HCT116 (cell line): ENCODE results near the gene DUXA. TPM values are rescaled to one million over a fixed set of nuclear protein-coding genes. Genes with fewer than 3 reads are reported as not detected.

Experiments used
- ATAC-seq: fragments of 200-7000 bp; cut with Tn5 transposase; 2 replicates; pipeline ENCODE4 v1.9.1; 2020; ENCODE audit warnings: mild to moderate bottlenecking, moderate library complexity
- Bru-seq: library from RNA; stranded (reverse); fragments of 400-500 nt; gene quantifications from one replicate; lab custom pipeline; 2021; lab: Mats Ljungman, UMichigan
- BruChase-seq, 2 experiments: library from RNA; stranded (reverse); fragments of 400-500 nt; gene quantifications; one replicate each; lab custom pipeline; 2021; lab: Mats Ljungman, UMichigan
- BruUV-seq: library from RNA; stranded (reverse); fragments of 400-500 nt; replicated peaks from 2 replicates; lab custom pipeline; 2021; lab: Mats Ljungman, UMichigan
- CTCF ChIA-PET: fragments of 300-600 bp; sonication (Branson Sonifier 250); formaldehyde crosslinking; loops from one replicate; lab custom pipeline; 2021; ENCODE audit warnings: antibody characterized with exemption; lab: Charles Lee
- POLR2A ChIA-PET: fragments of 300-600, 350-600 bp; sonication (Branson Sonifier 250); formaldehyde crosslinking; loops from one replicate; lab custom pipeline; 2021; ENCODE audit warnings: antibody characterized with exemption; lab: Charles Lee
- RAD21 ChIA-PET, 2 experiments: fragments of 300-600 bp; sonication (Branson Sonifier 250); formaldehyde crosslinking; loops; one replicate each; lab custom pipeline; 2023; ENCODE audit warnings: low total read pairs in 2 of 2; ENCODE audit not compliant: uncharacterized antibody in 2 of 2, unreplicated experiment in 2 of 2, low non-redundant PET in 1 of 2; lab: Charles Lee
- DNase-seq: peaks from one replicate; pipeline ENCODE4 v3.0.0-alpha.2; 2010; ENCODE audit warnings: low read depth, low spot score
- H2AFZ ChIP-seq: fragments of 200-600 bp; shearing (Covaris generic), sonication (generic); 2 replicates; pipeline ENCODE4 v1.6.1; 2017; ENCODE audit warnings: low read depth, mixed run types, mixed read lengths, antibody characterized with exemption, low read length; ENCODE audit not compliant: poor library complexity, severe bottlenecking
- H3K27ac ChIP-seq: 2 replicates; pipeline ENCODE4 v1.5.1; 2012; ENCODE audit warnings: low read depth, low read length
- H3K27me3 ChIP-seq: fragments of 200-600 bp; sonication (generic); 2 replicates; pipeline ENCODE4 v1.6.1; 2016; ENCODE audit warnings: mixed run types, low read length, mixed read lengths; ENCODE audit not compliant: insufficient read depth
- H3K36me3 ChIP-seq, 2 experiments: fragments of 200-500 bp in 1 of 2; fragments of 200-600 bp in 1 of 2; sonication (Bioruptor generic) in 1 of 2; sonication (generic) in 1 of 2; 2 replicates each; pipeline versions ENCODE4 v1.5.1 to v1.6.1; 2014 to 2016; ENCODE audit warnings: low read length in 2 of 2, inconsistent platforms in 1 of 2, mixed read lengths in 1 of 2, mixed run types in 1 of 2; ENCODE audit not compliant: insufficient read depth in 2 of 2, control insufficient read depth in 1 of 2
- H3K4me1 ChIP-seq, 2 experiments: fragments of 200-600 bp in 1 of 2; sonication (generic) in 1 of 2; 2 replicates each; pipeline versions ENCODE4 v1.5.1 to v1.6.1; 2012 to 2017; ENCODE audit warnings: low read length in 2 of 2, inconsistent platforms in 1 of 2, mild to moderate bottlenecking in 1 of 2, mixed read lengths in 1 of 2, mixed run types in 1 of 2, moderate library complexity in 1 of 2; ENCODE audit not compliant: insufficient read depth in 2 of 2, control insufficient read depth in 1 of 2
- H3K4me2 ChIP-seq: fragments of 200-600 bp; sonication (generic); 2 replicates; pipeline ENCODE4 v1.6.1; 2017; ENCODE audit warnings: mixed run types, low read length, mixed read lengths
- H3K4me3 ChIP-seq, 2 experiments: fragments of 200-600 bp in 1 of 2; sonication (generic) in 1 of 2; replicated peaks in 1 of 2; 2 replicates each; pipeline ENCODE4 v1.5.1; 2011 to 2016; ENCODE audit warnings: low read length in 2 of 2, control low read depth in 1 of 2, low read depth in 1 of 2, mild to moderate bottlenecking in 1 of 2, mixed read lengths in 1 of 2, mixed run types in 1 of 2
- H3K79me2 ChIP-seq: fragments of 200-600 bp; sonication (generic); 2 replicates; pipeline ENCODE4 v1.6.1; 2017; ENCODE audit warnings: mild to moderate bottlenecking, mixed run types, low read length, moderate library complexity, mixed read lengths; ENCODE audit not compliant: insufficient read depth
- H3K9ac ChIP-seq: fragments of 200-600 bp; sonication (generic); 2 replicates; pipeline ENCODE4 v1.6.1; 2016; ENCODE audit warnings: low read length, mixed read lengths
- H3K9me2 ChIP-seq: fragments of 200-600 bp; sonication (generic), shearing (Covaris generic); 2 replicates; pipeline ENCODE4 v1.6.1; 2017; ENCODE audit warnings: mixed run types, mild to moderate bottlenecking, moderate library complexity; ENCODE audit not compliant: insufficient read depth
- H3K9me3 ChIP-seq, 2 experiments: fragments of 200-500 bp in 1 of 2; fragments of 200-600 bp in 1 of 2; sonication (Bioruptor generic) in 1 of 2; sonication (generic) in 1 of 2; 2 replicates each; pipeline ENCODE4 v1.6.1; 2014 to 2017; ENCODE audit warnings: low read length in 2 of 2, mixed read lengths in 2 of 2, inconsistent platforms in 1 of 2, low read depth in 1 of 2, mild to moderate bottlenecking in 1 of 2, mixed run types in 1 of 2, moderate library complexity in 1 of 2; ENCODE audit not compliant: control insufficient read depth in 1 of 2, insufficient read depth in 1 of 2
- H4K20me1 ChIP-seq: fragments of 200-600 bp; sonication (generic), shearing (Covaris generic); 2 replicates; pipeline ENCODE4 v1.6.1; 2017; ENCODE audit warnings: mixed run types, mild to moderate bottlenecking, moderate library complexity; ENCODE audit not compliant: insufficient read depth
- CBX3 ChIP-seq: IDR thresholded peaks from 2 replicates; pipeline ENCODE4 v1.6.1; 2012; ENCODE audit warnings: low read depth
- CEBPB ChIP-seq: IDR thresholded peaks from 2 replicates; pipeline ENCODE4 v1.6.1; 2012; ENCODE audit warnings: low read depth
- EGR1 ChIP-seq: IDR thresholded peaks from 2 replicates; pipeline ENCODE4 v1.6.1; 2012; ENCODE audit warnings: low read depth
- JUND ChIP-seq: IDR thresholded peaks from 2 replicates; pipeline ENCODE4 v1.6.1; 2012
- POLR2AphosphoS5 ChIP-seq: IDR thresholded peaks from 2 replicates; pipeline ENCODE4 v1.6.1; 2011; ENCODE audit warnings: mild to moderate bottlenecking, low read depth, low read length, moderate library complexity
- RAD21 ChIP-seq: IDR thresholded peaks from 2 replicates; pipeline ENCODE4 v1.6.1; 2012; ENCODE audit warnings: low read depth, mild to moderate bottlenecking
- SRF ChIP-seq: IDR thresholded peaks from 2 replicates; pipeline ENCODE4 v1.6.1; 2012; ENCODE audit warnings: low read depth
- YY1 ChIP-seq: IDR thresholded peaks from 2 replicates; pipeline ENCODE4 v1.6.1; 2011; ENCODE audit warnings: low read length, low read depth, moderate library complexity, mild to moderate bottlenecking; ENCODE audit not compliant: insufficient replicate concordance; ENCODE audit errors: extremely low read depth
- ZFX ChIP-seq: fragments of 450-650 bp; IDR thresholded peaks from 2 replicates; pipeline ENCODE4 v1.6.1; 2017
- intact Hi-C: fragments of 100-400 bp; cut with micrococcal nuclease; formaldehyde crosslinking; loops from 2 replicates; pipeline ENCODE4 v1.10.0; 2022
- long read RNA-seq: library from polyadenylated mRNA; unstranded; transcript quantifications from one replicate; pipeline ENCODE4 v2.0.0, GENCODE V29; 2021; ENCODE audit not compliant: unreplicated experiment
- polyA plus RNA-seq: library from polyadenylated mRNA; unstranded; fragments of >200 nt; gene quantifications from 2 replicates; pipeline ENCODE4 v1.2.1, GENCODE V29; 2012; ENCODE audit warnings: missing spikeins
- total RNA-seq: library from RNA; stranded (reverse); gene quantifications from one replicate; pipeline ENCODE4 v1.2.1, GENCODE V29; 2021; ENCODE audit not compliant: unreplicated experiment
- TF ChIP-seq, protein P1 (sequence below), 3 experiments: fragments of 200-600 bp in 1 of 3; sonication (generic) in 1 of 3; IDR thresholded peaks in 2 of 3; conservative IDR thresholded peaks in 1 of 3; 2 replicates each; pipeline ENCODE4 v1.5.1; 2012 to 2017; ENCODE audit warnings: low read depth in 2 of 3, low read length in 2 of 3, antibody characterized with exemption in 1 of 3, borderline replicate concordance in 1 of 3, control low read depth in 1 of 3, mild to moderate bottlenecking in 1 of 3, mixed read lengths in 1 of 3, mixed run types in 1 of 3, moderate library complexity in 1 of 3; ENCODE audit not compliant: insufficient read depth in 1 of 3
- TF ChIP-seq, protein P2 (sequence below): IDR thresholded peaks from 2 replicates; pipeline ENCODE4 v1.6.1; 2011; ENCODE audit warnings: mild to moderate bottlenecking, low read length, moderate library complexity; ENCODE audit not compliant: insufficient replicate concordance; ENCODE audit errors: extremely low read depth

Gene DUXA
- total RNA-seq (not detected), Bru-seq, nascent RNA (percentile 6 among the genes with signal in this experiment), BruChase-seq, experiment 1, labeled RNA remaining after a 6-hour chase (not detected), BruChase-seq, experiment 2, labeled RNA remaining after a 2-hour chase (not detected)
- polyA plus RNA-seq, result not detected in 2 replicates
- long read RNA-seq, result 0 reads

DNA sequence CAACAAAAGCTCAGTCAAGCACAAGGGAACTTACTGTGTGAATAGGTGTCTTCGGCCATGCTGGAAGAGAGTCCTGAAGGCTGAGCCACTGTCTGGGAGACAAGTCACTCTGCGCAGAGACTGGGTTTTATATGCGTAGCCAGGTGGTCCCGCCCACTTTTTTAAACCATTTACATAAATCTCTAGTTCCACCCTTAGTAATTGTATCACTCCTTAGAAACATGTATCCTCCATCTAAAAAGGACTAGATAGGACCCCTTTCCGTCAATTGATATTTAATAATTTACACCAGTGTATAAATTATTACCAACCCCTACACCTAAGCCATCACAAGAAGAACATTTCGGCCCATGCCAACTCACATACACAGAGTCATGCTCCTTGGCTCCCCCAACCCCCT lies at the start of gene DUXA:
DUXA (minus strand) TSS at position 101 of the 400 bp plus-strand sequence; CDS start at position 59, 42 bp downstream.
- Histone ChIP-seq H3K4me1 (no peaks in the 10 kb centered on the region), H3K9ac (no peak within 1 kb of the TSS), H3K4me3 (no peak within 1 kb of the TSS), H3K4me2 (no peak within 1 kb of the TSS), H3K79me2 (no peaks in the 10 kb centered on the region), H3K9me2 (no peaks in the 10 kb centered on the region), H4K20me1 (no peaks in the 10 kb centered on the region), H2AFZ (no peak within 1 kb of the TSS), H3K27me3 (no peaks in the 10 kb centered on the region), H3K9me3 (peaks cover 0 to 3% of the 10 kb centered on the region in 2 experiments; a peak in 1 of 4 replicates), H3K27ac (no peak within 1 kb of the TSS), H3K36me3 (no peaks in the 10 kb centered on the region)
- no TSS peak for BruUV-seq
- ATAC-seq, result no peak
- RAD21 ChIA-PET, result no interaction called here
- DNase-seq, result no peak
- TF ChIP-seq JUND (no peak), CEBPB (no peak), RAD21 (no peak), CBX3 (no peak), POLR2AphosphoS5 (no peak)
- intact Hi-C loops, result no loop called here
- CTCF ChIA-PET, result no interaction called here
- POLR2A ChIA-PET, result no interaction called here

DNA sequence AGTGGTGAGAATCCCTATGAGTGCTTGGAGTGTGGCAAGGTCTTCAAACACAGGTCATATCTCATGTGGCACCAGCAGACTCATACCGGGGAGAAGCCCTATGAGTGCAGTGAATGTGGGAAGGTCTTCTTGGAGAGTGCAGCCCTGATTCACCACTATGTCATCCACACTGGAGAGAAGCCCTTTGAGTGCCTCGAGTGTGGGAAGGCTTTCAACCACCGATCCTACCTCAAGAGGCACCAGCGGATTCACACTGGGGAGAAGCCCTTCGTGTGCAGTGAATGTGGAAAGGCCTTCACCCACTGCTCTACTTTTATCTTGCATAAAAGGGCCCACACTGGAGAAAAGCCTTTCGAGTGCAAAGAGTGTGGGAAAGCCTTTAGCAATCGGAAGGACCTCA lies 44.8 kb upstream of the DUXA start:
- Histone ChIP-seq H3K4me3 (no peak overlapping the region), H4K20me1 (no peaks in the 10 kb centered on the region), H3K4me2 (no peak overlapping the region), H3K36me3 (peaks cover 33 to 49% of the 10 kb centered on the region in 2 experiments), H3K27ac (no peak overlapping the region), H3K9me3 (no peaks in the 10 kb centered on the region), H2AFZ (no peak overlapping the region), H3K27me3 (no peaks in the 10 kb centered on the region), H3K9ac (no peak overlapping the region), H3K9me2 (no peaks in the 10 kb centered on the region), H3K4me1 (no peaks in the 10 kb centered on the region), H3K79me2 (peaks cover 39% of the 10 kb centered on the region)
- ChIA-PET CTCF (no interaction called here), POLR2A (no interaction called here), RAD21 (no interaction called here)
- no peak for TF ChIP-seq CBX3
- TF ChIP-seq, protein P1, sequence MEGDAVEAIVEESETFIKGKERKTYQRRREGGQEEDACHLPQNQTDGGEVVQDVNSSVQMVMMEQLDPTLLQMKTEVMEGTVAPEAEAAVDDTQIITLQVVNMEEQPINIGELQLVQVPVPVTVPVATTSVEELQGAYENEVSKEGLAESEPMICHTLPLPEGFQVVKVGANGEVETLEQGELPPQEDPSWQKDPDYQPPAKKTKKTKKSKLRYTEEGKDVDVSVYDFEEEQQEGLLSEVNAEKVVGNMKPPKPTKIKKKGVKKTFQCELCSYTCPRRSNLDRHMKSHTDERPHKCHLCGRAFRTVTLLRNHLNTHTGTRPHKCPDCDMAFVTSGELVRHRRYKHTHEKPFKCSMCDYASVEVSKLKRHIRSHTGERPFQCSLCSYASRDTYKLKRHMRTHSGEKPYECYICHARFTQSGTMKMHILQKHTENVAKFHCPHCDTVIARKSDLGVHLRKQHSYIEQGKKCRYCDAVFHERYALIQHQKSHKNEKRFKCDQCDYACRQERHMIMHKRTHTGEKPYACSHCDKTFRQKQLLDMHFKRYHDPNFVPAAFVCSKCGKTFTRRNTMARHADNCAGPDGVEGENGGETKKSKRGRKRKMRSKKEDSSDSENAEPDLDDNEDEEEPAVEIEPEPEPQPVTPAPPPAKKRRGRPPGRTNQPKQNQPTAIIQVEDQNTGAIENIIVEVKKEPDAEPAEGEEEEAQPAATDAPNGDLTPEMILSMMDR (IDR thresholded peaks at IDR 0.05 in 2 of 3, conservative IDR thresholded peaks at IDR 0.05 in 1 of 3; ENCODE audit: borderline replicate concordance in 1 of 3, insufficient read depth in 1 of 3, low read depth in 2 of 3, low read length in 2 of 3), result no peak
- TF ChIP-seq ZFX, result no peak
- TF ChIP-seq RAD21, result no peak
- no peak for TF ChIP-seq SRF
- TF ChIP-seq, protein P2, sequence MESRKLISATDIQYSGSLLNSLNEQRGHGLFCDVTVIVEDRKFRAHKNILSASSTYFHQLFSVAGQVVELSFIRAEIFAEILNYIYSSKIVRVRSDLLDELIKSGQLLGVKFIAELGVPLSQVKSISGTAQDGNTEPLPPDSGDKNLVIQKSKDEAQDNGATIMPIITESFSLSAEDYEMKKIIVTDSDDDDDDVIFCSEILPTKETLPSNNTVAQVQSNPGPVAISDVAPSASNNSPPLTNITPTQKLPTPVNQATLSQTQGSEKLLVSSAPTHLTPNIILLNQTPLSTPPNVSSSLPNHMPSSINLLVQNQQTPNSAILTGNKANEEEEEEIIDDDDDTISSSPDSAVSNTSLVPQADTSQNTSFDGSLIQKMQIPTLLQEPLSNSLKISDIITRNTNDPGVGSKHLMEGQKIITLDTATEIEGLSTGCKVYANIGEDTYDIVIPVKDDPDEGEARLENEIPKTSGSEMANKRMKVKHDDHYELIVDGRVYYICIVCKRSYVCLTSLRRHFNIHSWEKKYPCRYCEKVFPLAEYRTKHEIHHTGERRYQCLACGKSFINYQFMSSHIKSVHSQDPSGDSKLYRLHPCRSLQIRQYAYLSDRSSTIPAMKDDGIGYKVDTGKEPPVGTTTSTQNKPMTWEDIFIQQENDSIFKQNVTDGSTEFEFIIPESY, result no peak
- no peak for TF ChIP-seq YY1
- no peak for TF ChIP-seq EGR1
- ATAC-seq (no peak), DNase-seq (no peak)
- intact Hi-C loops, result no loop called here
- BruUV-seq, result no TSS peak
